Measurements from ENCODE around the gene SUCLG2.

DNA sequence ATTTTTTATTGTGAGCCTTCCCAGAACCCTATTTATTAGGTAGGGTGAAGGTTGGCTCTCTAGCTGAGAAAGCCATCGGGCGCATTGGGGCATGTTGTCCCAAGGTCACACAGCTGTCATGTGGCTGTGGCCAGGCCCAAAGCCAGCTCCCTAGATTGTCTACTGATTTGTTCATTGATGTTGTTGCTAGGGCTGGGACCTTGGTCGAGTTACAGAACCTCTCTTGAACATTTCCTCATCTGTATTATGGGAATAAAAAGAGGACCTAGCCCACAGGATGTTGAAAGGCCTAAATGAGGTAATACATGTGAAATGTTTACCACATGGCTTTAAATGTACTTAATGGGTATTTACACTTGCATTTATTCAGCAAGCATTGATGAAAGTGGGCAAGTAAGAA is 252.5 kb downstream of the SUCLG2 start:
- no peak for TF ChIP-seq MLLT1 (IDR thresholded peaks at IDR 0.05)
- TF ChIP-seq POLR2A (conservative IDR thresholded peaks at IDR 0.05): no peak
- no peak for TF ChIP-seq SP2 (IDR thresholded peaks at IDR 0.05; ENCODE audit: extremely low read depth, low read depth, low read length, poor library complexity, severe bottlenecking)
- TF ChIP-seq, protein P1, sequence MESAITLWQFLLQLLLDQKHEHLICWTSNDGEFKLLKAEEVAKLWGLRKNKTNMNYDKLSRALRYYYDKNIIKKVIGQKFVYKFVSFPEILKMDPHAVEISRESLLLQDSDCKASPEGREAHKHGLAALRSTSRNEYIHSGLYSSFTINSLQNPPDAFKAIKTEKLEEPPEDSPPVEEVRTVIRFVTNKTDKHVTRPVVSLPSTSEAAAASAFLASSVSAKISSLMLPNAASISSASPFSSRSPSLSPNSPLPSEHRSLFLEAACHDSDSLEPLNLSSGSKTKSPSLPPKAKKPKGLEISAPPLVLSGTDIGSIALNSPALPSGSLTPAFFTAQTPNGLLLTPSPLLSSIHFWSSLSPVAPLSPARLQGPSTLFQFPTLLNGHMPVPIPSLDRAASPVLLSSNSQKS (CRISPR knock-in tag; IDR thresholded peaks at IDR 0.05): no peak
- TF ChIP-seq KAT7 (CRISPR knock-in tag; IDR thresholded peaks at IDR 0.05; ENCODE audit: borderline replicate concordance): no peak
- TF ChIP-seq ZFP36 (IDR thresholded peaks at IDR 0.05; ENCODE audit: low read depth, low read length, partially characterized antibody): no peak
- TF ChIP-seq, protein P2, sequence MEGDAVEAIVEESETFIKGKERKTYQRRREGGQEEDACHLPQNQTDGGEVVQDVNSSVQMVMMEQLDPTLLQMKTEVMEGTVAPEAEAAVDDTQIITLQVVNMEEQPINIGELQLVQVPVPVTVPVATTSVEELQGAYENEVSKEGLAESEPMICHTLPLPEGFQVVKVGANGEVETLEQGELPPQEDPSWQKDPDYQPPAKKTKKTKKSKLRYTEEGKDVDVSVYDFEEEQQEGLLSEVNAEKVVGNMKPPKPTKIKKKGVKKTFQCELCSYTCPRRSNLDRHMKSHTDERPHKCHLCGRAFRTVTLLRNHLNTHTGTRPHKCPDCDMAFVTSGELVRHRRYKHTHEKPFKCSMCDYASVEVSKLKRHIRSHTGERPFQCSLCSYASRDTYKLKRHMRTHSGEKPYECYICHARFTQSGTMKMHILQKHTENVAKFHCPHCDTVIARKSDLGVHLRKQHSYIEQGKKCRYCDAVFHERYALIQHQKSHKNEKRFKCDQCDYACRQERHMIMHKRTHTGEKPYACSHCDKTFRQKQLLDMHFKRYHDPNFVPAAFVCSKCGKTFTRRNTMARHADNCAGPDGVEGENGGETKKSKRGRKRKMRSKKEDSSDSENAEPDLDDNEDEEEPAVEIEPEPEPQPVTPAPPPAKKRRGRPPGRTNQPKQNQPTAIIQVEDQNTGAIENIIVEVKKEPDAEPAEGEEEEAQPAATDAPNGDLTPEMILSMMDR (IDR thresholded peaks at IDR 0.05 in 2 of 3, conservative IDR thresholded peaks at IDR 0.05 in 1 of 3; ENCODE audit: insufficient read depth in 2 of 3, low read depth in 1 of 3, low read length in 3 of 3): no peak
- TF ChIP-seq, protein P3, sequence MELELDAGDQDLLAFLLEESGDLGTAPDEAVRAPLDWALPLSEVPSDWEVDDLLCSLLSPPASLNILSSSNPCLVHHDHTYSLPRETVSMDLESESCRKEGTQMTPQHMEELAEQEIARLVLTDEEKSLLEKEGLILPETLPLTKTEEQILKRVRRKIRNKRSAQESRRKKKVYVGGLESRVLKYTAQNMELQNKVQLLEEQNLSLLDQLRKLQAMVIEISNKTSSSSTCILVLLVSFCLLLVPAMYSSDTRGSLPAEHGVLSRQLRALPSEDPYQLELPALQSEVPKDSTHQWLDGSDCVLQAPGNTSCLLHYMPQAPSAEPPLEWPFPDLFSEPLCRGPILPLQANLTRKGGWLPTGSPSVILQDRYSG (tag; conservative IDR thresholded peaks at IDR 0.05; ENCODE audit: low read depth): no peak

Measured in K562 (cell line).